ENCODE data around the gene MRO.
"Not testable (repeated sequence)": the region's sequence is repeated elsewhere in the genome, so short reads cannot be mapped to it uniquely, and the experiment has no call there.

The MRO gene

GRCh38 chr18:50833496-50833895 is 13.7 kb upstream of the MRO start:
- DNase-seq, result not testable (repeated sequence)

- DNase-seq, result no peak
Observed at GRCh38 chr18:50832754-50833153, 12.9 kb upstream of the MRO start.

- no peak for DNase-seq
Observed at GRCh38 chr18:50830544-50830943, 10.7 kb upstream of the MRO start.

GRCh38 chr18:50829644-50830043 is 9.8 kb upstream of the MRO start:
- no peak for DNase-seq

- DNase-seq, result no peak
Observed at GRCh38 chr18:50826027-50826426, 6.2 kb upstream of the MRO start.

GRCh38 chr18:50825621-50826020 is 5.8 kb upstream of the MRO start:
- DNase-seq, result no peak

- no peak for DNase-seq
Observed at GRCh38 chr18:50822756-50823155, 2.9 kb upstream of the MRO start.

- no peak for DNase-seq
Observed at GRCh38 chr18:50820901-50821520, 1.2 kb upstream of the MRO start.

GRCh38 chr18:50819027-50819727 is 639 bp downstream of the MRO start:
- DNase-seq, result no peak

- no peak for DNase-seq
Observed at GRCh38 chr18:50816419-50817166, 3.2 kb downstream of the MRO start.

- DNase-seq, result no peak
Observed at GRCh38 chr18:50814395-50814794, 5.4 kb downstream of the MRO start.

- no peak for DNase-seq
Observed at GRCh38 chr18:50813353-50813752, 6.5 kb downstream of the MRO start.

GRCh38 chr18:50812834-50813233 is 7.0 kb downstream of the MRO start:
- DNase-seq, result no peak

- DNase-seq, result no peak
Observed at GRCh38 chr18:50807176-50807575, 12.6 kb downstream of the MRO start.

GRCh38 chr18:50806208-50806616 is 13.6 kb downstream of the MRO start:
- DNase-seq, result no peak

- no peak for DNase-seq
Observed at GRCh38 chr18:50805732-50806131, 14.1 kb downstream of the MRO start.

GRCh38 chr18:50803592-50803991 is 16.2 kb downstream of the MRO start:
- DNase-seq, result no peak

GRCh38 chr18:50802141-50802540 is 17.7 kb downstream of the MRO start:
- DNase-seq, result no peak

- DNase-seq, result no peak
Observed at GRCh38 chr18:50797142-50797541, 22.7 kb downstream of the MRO start.

GRCh38 chr18:50796495-50796894 is 23.3 kb downstream of the MRO start:
- DNase-seq, result no peak

- no peak for DNase-seq
Observed at GRCh38 chr18:50793641-50794565, 25.9 kb downstream of the MRO start.

GRCh38 chr18:50792885-50793284 is 26.9 kb downstream of the MRO start:
- no peak for DNase-seq
